A549 (cell line): Measurements from ENCODE around the gene NAA60.
"Not testable (repeated sequence)": the region's sequence is repeated elsewhere in the genome, so short reads cannot be mapped to it uniquely, and the experiment has no call there.

Source experiments
- MAX ChIP-seq: IDR thresholded peaks from 2 replicates; pipeline ENCODE4 v1.6.1; 2012
- TP53 ChIP-seq: fragments of 250-450 bp; sonication (Bioruptor Pico); IDR thresholded peaks from 2 replicates; pipeline ENCODE4 v1.5.0; 2021; ENCODE audit warnings: mild to moderate bottlenecking, moderate library complexity
- TF ChIP-seq, protein P1 (sequence below): IDR thresholded peaks from 2 replicates; pipeline ENCODE4 v1.6.1; 2012

DNA sequence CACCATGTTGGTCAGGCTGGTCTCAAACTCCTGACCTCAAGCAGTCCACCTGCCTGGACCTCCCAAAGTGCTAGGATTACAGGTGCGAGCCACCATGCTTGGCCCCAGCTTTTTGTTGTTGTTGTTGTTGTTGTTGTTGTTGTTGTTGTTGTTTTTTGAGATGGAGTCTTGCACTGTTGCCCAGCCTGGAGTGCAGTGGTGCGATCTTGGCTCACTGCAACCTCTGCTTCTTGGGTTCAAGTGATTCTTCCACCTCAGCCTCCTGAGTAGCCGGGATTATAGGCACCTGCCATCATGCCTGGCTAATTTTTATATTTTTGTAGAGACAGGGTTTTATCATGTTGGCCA lies 30.1 kb downstream of the NAA60 start:
- not testable (repeated sequence) for TF ChIP-seq MAX; TP53 (CRISPR knock-in tag)
- TF ChIP-seq, protein P1, sequence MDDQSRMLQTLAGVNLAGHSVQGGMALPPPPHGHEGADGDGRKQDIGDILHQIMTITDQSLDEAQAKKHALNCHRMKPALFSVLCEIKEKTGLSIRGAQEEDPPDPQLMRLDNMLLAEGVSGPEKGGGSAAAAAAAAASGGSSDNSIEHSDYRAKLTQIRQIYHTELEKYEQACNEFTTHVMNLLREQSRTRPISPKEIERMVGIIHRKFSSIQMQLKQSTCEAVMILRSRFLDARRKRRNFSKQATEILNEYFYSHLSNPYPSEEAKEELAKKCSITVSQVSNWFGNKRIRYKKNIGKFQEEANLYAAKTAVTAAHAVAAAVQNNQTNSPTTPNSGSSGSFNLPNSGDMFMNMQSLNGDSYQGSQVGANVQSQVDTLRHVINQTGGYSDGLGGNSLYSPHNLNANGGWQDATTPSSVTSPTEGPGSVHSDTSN, result not testable (repeated sequence)
